ENCODE results near the gene RPL38.

Gene RPL38

DNA sequence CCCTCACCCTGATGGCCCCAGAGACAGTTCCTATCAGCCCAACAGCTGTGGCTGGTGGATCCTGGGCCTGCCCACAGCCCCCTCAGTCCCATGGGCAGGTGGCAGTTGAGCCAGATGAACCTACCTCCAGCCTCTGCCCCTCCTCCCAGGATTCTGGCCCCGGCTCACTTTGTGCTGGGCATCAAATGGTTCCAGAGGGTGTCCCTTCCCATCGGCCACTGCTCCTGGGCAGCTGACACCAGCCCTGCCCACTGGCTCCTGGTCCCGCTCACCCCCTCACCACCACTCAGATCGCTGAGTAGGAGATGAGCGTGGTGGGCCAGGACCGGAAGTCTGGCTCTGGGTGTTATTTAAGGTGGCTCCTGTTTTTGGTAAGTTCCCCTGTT is 11.9 kb downstream of the RPL38 start:
- no peaks in the 10 kb centered on the region for H3K4me1 ChIP-seq (ENCODE audit: control insufficient read depth, insufficient read depth, low read length)

GRCh38 chr17:74216505-74216904 is 13.0 kb downstream of the RPL38 start:
- CTCF ChIA-PET: interaction anchor here (0.5 to 1.4 kb wide), 5 partner anchors 14 to 244 kb away, joined by 3 to 4 read pairs (median 3); no protein-coding TSS in a partner anchor
- no peaks in the 10 kb centered on the region for H3K9me3 ChIP-seq (ENCODE audit: control insufficient read depth, insufficient read depth, low read depth, low read length)
- POLR2A ChIA-PET: no interaction called here
- TF ChIP-seq ZNF140 (tag by site-specific recombination; IDR thresholded peaks at IDR 0.05) (no peak), HOXD13 (CRISPR knock-in tag; IDR thresholded peaks at IDR 0.05; ENCODE audit: borderline replicate concordance) (no peak), ZXDB (tag by site-specific recombination; IDR thresholded peaks at IDR 0.05) (no peak), ZNF677 (tag by site-specific recombination; IDR thresholded peaks at IDR 0.05) (no peak), ZSCAN5A (tag by site-specific recombination; IDR thresholded peaks at IDR 0.05) (no peak), ZNF621 (tag by site-specific recombination; IDR thresholded peaks at IDR 0.05) (no peak), ZNF513 (tag by site-specific recombination; IDR thresholded peaks at IDR 0.05) (no peak), YY1 (tag by site-specific recombination; IDR thresholded peaks at IDR 0.05) (no peak), ZNF792 (tag by site-specific recombination; IDR thresholded peaks at IDR 0.05) (no peak), ZNF660 (tag by site-specific recombination; IDR thresholded peaks at IDR 0.05) (no peak), ZNF155 (tag by site-specific recombination; IDR thresholded peaks at IDR 0.05) (no peak), ZNF2 (tag by site-specific recombination; IDR thresholded peaks at IDR 0.05) (no peak), ZNF707 (tag by site-specific recombination; IDR thresholded peaks at IDR 0.05) (no peak), ZNF10 (tag by site-specific recombination; IDR thresholded peaks at IDR 0.05) (no peak), ZSCAN4 (tag by site-specific recombination; IDR thresholded peaks at IDR 0.05) (no peak), ZSCAN18 (tag by site-specific recombination; IDR thresholded peaks at IDR 0.05) (no peak), OVOL3 (tag by site-specific recombination; IDR thresholded peaks at IDR 0.05) (no peak)
- TF ChIP-seq, protein P1, sequence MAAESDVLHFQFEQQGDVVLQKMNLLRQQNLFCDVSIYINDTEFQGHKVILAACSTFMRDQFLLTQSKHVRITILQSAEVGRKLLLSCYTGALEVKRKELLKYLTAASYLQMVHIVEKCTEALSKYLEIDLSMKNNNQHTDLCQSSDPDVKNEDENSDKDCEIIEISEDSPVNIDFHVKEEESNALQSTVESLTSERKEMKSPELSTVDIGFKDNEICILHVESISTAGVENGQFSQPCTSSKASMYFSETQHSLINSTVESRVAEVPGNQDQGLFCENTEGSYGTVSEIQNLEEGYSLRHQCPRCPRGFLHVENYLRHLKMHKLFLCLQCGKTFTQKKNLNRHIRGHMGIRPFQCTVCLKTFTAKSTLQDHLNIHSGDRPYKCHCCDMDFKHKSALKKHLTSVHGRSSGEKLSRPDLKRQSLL (tag by site-specific recombination; IDR thresholded peaks at IDR 0.05): no peak
- TF ChIP-seq, protein P2, sequence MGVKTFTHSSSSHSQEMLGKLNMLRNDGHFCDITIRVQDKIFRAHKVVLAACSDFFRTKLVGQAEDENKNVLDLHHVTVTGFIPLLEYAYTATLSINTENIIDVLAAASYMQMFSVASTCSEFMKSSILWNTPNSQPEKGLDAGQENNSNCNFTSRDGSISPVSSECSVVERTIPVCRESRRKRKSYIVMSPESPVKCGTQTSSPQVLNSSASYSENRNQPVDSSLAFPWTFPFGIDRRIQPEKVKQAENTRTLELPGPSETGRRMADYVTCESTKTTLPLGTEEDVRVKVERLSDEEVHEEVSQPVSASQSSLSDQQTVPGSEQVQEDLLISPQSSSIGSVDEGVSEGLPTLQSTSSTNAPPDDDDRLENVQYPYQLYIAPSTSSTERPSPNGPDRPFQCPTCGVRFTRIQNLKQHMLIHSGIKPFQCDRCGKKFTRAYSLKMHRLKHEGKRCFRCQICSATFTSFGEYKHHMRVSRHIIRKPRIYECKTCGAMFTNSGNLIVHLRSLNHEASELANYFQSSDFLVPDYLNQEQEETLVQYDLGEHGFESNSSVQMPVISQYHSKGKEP (tag by site-specific recombination; IDR thresholded peaks at IDR 0.05): no peak
- TF ChIP-seq, protein P3, sequence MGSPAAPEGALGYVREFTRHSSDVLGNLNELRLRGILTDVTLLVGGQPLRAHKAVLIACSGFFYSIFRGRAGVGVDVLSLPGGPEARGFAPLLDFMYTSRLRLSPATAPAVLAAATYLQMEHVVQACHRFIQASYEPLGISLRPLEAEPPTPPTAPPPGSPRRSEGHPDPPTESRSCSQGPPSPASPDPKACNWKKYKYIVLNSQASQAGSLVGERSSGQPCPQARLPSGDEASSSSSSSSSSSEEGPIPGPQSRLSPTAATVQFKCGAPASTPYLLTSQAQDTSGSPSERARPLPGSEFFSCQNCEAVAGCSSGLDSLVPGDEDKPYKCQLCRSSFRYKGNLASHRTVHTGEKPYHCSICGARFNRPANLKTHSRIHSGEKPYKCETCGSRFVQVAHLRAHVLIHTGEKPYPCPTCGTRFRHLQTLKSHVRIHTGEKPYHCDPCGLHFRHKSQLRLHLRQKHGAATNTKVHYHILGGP (tag by site-specific recombination; IDR thresholded peaks at IDR 0.05): no peak
- H3K27ac ChIP-seq (ENCODE audit: extremely low read depth, low read depth, low read length): no peak overlapping the region
- H3K4me1 ChIP-seq (ENCODE audit: control insufficient read depth, insufficient read depth, low read length): no peaks in the 10 kb centered on the region
- peaks cover 0 to 3% of the 10 kb centered on the region in 2 experiments; a peak in 1 of 3 replicates for H3K36me3 ChIP-seq (ENCODE audit: control insufficient read depth in 2 of 2, insufficient read depth in 1 of 2, low read length in 2 of 2)
- H3K4me3 ChIP-seq (ENCODE audit: low read depth, low read length): no peak overlapping the region

More for the DNA sequence above, 11.9 kb downstream of the RPL38 start:
- no peaks in the 10 kb centered on the region for H3K9me3 ChIP-seq (ENCODE audit: control insufficient read depth, insufficient read depth, low read depth, low read length)
- no peak overlapping the region for H3K4me3 ChIP-seq (ENCODE audit: low read depth, low read length)
- CTCF ChIA-PET: interaction anchor here (1.5 kb wide), 1 partner anchor 81 kb away, joined by 4 read pairs; no protein-coding TSS in a partner anchor
- H3K36me3 ChIP-seq (ENCODE audit: control insufficient read depth in 2 of 2, insufficient read depth in 1 of 2, low read length in 2 of 2): peaks cover 0 to 14% of the 10 kb centered on the region in 2 experiments; a peak in 2 of 3 replicates
- POLR2A ChIA-PET: no interaction called here
- H3K27ac ChIP-seq (ENCODE audit: extremely low read depth, low read depth, low read length): no peak overlapping the region
- TF ChIP-seq KLF17 (tag by site-specific recombination; IDR thresholded peaks at IDR 0.05): no peak

All from HEK293 (cell line).